Stimulated activated CD4-positive, alpha-beta T cell treated with anti-CD3 and anti-CD28 coated beads, Interleukin-1b, Interleukin-23, amount 100 ng/mL, for 24 hours (primary cell): ENCODE results near the gene PCYT1A.
"Not testable (repeated sequence)": the region's sequence is repeated elsewhere in the genome, so short reads cannot be mapped to it uniquely, and the experiment has no call there.

Experiments used
- DNase-seq, 4 experiments: peaks; one replicate each; pipeline ENCODE4 v3.0.0-alpha.2; 2020; ENCODE audit warnings: low read depth in 4 of 4, low spot score in 1 of 4

PCYT1A gene

DNA sequence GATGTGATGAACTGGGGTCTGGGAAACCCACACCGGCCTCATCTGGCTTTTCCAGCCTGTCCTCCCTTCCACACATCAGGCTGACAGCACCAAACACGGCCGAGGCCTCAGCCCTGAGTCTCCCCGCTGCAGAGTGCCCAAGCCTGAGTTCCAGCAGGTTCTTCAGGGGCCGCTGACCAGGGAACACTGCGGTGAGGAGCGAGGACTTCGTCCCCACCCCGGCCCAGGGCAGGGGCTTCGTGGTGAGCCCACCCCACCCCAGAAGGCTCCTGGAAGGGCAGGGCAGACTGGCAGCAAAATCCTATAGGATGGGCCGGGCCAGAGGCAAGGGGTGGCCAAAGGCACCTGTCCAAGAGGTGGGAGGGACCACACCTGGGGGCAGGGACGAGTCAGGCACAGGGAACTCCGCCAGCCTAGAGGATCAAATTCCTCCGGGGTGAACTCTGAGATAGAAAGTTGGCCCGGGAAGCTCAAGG is 71.4 kb downstream of the PCYT1A start, which contains the start of gene SLC51A:
TSS of gene SLC51A (plus strand) at position 446 of the 476 bp plus-strand sequence. CDS start 179 bp downstream, outside the sequence.
- no peak for DNase-seq

DNA sequence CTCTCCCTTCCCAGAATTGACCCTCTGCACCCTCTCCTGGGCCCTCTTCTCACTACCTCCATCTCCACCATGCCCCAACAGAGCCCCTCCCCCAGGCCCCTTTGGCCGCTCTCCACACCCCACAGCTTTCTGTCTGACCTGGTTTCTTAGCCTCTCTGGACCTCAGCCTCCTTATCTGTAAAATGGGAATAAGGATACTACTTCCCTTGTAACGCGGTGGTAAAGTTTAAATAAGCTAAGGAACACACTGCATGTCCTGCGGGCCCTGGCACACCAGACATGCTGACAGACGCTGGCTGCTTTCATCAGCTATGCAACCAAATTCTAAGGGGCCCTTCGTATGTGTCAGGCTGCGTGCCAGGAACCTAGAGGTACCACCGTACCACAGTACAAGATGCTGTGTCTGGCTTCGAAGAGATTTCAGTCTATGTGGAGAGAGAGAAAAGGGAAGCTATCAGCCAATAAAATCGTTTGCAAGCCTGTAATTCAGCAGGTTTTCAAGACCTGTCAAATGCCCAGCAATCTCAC is 72.0 kb downstream of the PCYT1A start:
- DNase-seq: no peak

DNA sequence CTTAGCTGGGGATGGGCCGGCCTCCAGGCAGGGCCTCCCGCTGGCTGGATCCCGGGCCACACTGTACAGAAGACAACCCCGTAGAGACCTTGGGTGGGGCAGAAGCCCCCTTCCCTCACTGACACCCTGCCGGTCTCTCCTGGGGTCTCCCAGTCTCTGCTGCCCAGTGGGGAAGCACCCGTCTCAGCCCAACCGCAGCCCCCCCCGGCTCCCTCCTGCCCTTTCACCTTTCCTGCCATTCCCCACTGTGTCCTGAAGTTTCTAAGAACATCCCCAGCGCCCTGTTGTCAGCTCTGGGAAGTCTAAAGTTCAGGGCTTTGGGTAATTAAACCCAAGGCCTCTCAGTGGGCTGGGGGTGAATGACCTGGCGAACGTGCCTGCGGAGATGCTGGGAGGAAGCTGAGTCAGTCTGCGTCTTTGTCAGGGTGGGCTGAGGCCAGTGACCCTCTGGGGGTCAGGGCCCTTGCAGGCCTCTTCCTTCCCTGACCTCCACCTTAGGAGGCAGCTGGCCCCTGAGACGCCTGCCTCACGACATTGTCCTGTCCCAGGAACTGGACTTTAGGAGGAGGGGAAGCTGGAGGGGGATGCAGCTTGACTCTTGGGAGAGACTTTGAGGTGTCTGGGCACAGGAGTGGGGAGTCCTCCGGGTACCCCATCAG is 72.6 kb downstream of the PCYT1A start:
- DNase-seq: no peak

DNA sequence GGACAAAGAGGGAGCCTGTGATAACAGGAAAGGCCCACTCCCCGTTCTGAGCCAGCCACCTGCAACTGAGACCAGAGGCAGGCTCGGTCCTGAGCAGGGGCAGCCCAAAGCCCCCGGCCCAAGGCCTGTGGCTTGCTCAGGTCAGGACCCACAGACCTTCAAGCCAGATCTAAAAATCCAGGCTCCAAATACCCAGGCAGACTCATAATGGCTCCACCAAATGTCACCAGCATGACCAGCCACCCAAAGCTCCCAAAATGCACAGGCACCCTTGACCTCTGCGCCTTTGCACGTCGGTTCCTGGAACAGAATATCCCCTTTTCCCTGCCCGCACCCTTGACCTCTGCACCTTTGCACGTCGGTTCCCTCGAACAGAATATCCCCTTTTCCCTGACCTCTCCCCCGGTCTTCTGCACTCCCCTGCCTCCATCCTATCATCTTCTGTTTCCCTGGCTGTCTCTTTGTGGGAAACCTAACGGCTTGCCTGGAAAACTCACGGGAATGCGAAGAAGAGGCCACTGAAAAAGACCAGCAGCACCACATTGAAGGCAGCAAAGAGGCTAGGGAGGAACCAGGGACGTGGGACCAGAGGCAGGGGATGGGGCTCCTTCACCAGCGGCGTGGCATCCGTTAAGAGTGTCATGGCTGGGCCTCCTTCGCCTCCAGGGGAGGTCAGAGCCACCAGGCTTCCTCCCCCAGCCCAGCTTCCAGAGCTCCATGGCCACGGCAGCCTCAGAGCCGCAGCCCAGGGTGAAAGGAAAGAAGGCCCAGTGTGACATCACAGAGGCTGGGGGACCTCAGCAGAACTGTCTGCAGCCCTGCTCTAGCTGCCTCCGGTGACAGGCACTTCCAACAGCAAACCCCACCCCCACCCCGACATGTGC is 76.6 kb downstream of the PCYT1A start, which contains the start of gene ZDHHC19:
TSS of gene ZDHHC19 (minus strand) at position 728 of the 884 bp plus-strand sequence. CDS start at position 643, 85 bp downstream.
- DNase-seq: no peak

DNA sequence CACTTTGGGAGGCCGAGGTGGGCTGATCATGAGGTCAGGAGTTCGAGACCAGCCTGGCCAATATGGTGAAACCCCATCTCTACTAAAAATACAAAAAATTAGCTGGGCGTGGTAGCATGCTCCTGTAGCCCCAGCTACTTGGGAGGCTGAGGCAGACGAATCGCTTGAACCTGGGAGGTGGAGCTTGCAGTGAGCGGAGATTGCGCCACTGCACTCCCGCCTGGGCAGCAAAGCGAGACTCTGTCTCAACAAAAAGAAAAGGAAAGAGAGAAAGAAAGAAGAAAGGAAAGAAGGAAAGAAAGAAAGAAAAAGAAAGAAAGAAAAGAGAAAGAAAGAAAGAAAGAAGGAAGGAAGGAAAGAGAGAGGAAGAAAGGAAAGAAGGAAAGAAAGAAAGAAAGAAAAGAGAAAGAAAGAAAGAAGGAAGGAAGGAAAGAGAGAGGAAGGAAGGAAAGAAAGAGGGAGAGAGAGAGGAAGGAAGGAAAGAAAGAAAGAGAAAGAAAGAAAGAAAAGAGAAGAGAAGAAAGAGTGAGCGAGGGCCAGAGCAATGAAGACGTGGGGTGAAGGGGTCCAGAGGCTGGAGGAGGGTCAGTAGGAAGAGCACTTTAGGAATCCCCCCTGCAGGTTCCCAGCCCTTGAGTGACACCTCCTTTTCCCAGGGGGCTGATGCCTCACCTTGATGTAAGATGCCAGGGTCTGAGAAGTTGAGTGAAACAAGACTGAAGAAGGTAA is 77.4 kb downstream of the PCYT1A start:
- not testable (repeated sequence) for DNase-seq

DNA sequence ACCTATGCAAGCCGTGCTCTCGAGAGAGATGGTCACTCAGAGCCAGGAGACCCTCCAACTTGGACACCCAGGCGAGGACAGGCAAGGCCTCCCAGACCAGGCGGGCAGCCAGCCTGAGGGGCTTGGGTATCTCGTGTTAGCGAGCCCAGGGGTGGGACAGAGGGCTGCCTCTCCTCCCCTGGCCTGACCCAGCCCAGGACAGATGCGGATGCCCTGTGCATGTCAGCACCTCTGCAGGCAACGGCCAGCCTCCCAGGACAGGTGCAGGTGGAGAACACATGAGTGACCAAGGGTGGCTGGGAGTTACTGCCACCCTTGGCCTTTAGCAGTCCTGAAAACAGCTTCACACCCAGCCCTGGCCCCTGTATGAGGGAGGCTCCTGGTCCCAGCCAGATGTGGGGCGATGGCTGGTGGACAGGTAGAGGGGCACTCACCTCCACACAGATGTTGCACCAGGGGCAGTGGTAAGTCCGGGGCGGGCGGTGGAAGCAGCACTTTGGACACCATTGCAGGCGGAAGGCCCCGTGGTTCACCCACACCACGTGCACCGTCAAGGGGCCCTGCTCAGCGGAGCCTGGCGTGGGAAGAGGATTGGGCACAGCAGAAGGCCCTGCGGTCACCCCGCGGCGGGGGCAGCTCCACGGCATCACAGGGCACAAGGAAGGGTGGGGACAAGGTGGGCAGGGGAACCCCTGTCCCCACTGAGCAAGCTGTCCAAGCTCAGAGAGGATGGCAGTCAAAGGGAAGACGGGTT is 78.4 kb downstream of the PCYT1A start:
- DNase-seq: no peak

DNA sequence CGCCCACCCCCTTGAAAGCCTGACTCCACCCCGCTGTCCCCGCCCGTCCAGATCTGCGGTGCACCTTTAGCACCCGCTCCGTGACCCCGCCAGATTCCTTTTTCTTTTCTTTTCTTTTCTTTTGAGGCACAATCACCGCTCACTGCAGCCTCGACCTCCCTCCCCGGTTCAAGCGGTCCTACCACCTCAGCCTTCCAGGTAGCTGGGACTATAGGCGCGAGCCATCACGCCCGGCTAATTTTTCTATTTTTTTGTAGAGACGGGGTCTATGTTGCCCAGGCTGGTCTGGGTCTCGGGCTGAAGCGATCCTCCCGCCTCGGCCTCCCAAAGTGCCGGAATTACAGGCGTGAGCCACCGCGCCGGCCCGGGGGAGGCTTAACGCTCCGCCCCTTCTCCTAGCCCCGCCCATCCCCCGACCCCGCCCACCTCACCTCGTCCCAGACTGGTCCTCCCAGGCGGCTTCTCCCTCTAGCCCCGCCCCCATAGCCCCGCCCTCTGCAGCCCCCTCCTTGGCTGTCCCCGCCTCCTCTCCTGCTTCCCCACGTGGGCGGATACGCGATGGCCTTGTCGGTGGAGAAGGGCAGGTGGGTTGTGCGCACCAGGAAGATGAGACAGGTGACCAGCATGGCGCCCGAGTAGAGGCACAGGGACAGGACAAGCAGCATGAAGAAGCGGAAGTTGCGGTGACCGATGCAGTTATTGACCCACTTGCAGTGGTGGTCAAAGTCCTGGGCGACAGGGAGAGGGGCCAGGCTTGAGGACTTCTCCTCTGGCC is 79.5 kb downstream of the PCYT1A start:
- peak in 2 of 4 experiments; percentile 39 to 57 for DNase-seq

DNA sequence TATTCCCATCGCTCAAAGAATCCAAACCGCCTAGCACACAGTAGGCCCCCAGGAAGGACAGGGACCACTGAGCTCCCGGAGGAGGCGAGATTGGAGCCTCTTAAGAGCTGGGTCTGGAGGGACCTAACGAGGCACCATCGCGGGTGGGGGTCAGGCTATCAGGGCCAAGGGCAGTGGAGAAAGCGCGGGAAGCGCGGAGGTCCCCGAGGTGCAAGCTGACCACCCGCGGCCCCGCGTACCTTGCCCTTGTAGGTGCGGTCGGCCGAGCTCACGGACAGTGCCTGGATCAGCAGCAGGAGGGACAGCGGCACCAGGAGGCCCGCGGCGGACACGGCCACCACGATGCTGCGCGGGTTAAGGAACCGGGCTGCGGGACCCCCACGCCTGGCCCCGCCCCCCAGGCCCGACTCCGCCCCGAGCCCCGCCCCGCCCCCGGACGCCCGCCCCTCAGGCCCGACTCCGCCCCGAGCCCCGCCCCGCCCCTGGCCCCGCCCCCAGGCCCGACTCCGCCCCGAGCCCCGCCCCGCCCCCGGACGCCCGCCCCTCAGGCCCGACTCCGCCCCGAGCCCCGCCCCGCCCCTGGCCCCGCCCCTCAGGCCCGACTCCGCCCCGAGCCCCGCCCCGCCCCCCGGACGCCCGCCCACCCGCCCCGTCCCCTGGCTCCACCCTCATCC is 80.2 kb downstream of the PCYT1A start:
- DNase-seq: no peak

DNA sequence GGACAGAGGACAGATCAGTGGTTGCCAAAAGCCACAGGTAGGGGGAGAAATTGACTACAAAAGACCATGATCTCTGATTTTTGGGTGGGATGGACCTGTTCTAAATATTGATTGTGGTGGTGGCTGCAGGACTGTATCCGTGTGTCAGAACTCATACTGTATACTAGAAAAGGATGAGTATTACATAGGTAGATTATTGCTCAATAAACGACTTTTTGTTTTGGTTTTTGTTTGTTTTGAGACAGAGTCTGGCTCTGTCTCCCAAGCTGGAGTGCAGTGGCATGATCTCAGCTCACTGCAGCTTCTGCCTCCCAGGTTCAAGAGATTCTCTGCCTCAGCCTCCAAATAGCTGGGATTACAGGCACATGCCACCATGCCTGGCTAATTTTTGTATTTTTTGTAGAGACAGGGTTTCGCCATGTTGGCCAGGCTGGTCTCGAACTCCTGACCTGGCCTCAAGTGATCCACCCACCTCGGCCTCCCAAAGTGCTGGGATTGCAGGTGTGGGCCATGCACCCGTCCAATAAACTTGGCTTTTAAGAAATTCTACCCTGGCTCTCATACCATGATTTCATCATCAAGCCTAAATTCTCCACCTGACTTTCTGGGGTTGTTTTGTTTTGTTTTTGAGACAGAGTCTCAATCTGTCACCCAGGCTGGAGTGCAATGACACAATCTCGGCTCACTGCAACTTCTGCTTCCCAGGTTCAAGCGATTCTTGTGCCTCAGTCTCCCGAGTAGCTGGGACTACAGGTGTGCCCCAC is 81.9 kb downstream of the PCYT1A start:
- DNase-seq: not testable (repeated sequence)

DNA sequence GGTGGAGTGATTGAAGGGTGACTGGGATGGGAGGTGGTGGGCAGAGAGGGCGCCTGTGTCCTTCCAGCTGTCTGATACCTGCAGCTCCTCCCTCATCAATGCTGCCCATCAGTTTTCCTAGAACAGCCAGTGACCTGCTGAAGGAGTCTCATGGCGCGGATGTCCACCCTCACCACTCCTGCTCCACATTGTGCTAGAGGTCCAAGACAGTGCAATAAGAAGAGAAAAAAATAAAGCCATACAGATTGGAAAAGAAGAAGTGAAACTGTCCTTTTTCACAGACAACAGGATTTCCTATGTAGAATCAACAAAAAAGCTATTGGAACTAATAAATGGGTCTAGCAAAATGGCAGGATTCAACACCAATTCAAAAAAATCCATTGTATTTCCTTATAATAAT is 83.7 kb downstream of the PCYT1A start:
- no peak for DNase-seq

DNA sequence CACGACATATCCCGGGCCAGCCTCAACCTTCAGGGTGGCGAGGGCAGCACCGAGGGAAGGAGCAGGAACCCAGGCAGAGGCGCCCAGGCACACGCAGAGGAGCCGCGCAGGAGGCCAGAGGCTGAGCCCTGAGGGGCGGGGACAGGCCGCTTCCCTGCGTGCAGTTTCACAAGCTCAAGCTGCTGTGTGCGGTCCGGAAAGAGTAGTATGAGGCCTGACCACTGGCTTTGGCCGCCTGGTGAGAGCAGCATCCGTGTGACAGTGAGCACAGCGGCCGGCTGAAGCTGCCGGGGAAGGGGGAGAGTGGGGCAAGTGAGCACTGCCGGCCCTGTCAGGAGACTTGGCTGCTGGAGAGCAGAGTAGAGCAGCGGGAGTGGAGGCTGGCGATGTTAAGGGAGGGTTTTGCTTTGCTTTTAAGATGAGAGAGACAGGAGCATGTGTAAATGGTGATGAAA is 85.0 kb downstream of the PCYT1A start:
- DNase-seq: no peak

DNA sequence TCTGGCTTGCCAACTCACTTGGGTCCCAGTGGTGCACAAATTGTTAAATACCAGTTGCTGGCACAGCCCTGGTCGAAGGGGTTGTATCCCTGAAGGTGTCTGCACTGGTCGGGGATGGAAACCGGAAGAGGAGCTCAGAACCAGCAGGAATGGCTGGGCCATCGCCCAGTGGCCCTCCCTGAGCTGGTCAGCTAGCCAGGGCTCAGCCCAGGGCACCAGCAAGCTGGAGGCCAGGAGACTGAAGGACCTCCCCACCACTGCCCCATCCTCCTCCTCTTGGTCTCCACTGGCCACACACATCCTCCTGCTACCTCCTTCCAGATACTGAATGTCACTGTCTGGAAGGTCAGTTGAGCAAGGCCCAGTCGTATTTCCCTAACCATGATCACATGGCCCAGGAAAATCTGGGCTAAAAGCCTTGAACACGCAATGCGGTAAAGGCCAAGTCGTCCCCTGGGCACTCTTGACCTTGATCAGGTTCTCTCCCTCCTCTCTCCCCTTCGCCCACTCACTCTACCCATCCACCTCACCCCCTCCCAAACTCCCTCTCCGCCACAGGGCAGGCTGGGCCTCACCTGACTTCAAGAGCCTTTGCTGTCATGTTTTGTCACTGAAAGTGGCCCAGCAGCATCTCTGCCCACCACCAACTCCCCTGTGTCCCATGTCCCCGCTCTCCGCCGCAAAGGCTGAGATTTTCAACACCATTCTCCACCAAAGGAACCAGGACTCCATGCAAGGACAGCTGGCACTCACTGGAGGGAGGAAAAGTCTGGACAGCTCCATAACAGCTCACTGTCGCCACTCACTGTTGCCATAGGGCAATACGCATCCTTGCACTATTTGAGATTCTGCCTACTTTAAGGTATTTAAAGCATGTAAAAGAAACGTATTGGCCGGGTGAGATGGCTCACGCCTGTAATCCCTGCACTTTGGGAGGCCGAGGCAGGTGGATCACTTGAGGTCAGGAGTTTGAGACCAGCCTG is 88.5 kb downstream of the PCYT1A start:
- no peak for DNase-seq

DNA sequence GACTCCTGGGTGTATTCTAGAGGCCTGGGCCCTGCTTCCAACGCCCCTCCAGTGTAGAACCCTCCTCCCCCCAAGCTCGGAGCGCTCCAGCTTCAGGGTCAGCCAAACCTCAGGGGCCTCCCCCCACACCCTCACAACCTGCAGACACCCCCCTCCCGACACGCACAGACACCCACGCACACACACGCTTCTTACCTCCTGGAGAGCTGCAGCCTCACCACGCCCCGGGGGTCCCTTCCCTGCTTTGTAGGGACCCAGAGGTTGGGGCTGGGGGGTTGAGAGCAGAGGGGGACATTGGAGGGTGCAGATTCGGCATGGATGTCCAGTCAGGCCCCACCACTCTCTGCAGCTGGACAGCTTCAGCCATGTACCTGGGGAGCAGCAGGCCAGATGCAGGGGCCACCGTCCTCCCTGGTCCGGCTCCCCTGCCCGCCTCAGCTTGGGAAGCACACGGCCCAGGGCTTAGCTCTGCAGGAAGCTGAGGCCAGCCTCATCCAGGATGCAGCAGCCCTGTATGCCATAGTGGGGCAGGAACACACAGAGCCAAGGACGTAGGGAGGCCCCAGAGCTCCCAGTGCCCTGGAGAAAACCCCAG is 89.3 kb downstream of the PCYT1A start:
- DNase-seq: no peak

DNA sequence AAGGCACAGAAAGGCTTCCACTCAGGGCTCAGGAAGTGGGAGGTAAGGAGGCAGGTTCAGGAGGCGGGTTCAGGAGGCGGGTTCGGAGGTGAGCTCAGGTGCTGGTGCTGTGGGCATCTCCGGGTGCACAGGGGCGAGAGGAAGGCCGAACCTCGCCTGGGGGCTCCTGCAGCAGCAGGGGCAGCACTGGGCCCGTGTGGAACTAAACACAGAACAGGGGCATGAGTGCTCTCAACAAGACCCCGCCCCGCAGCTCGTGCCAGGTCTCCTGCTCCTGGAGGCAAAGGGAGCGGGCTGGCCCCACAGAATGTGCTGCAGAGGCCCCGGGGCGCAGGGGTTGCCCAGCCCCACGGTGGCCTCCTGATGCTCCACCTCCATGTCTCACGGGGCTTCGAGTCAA is 90.0 kb downstream of the PCYT1A start:
- DNase-seq: no peak

DNA sequence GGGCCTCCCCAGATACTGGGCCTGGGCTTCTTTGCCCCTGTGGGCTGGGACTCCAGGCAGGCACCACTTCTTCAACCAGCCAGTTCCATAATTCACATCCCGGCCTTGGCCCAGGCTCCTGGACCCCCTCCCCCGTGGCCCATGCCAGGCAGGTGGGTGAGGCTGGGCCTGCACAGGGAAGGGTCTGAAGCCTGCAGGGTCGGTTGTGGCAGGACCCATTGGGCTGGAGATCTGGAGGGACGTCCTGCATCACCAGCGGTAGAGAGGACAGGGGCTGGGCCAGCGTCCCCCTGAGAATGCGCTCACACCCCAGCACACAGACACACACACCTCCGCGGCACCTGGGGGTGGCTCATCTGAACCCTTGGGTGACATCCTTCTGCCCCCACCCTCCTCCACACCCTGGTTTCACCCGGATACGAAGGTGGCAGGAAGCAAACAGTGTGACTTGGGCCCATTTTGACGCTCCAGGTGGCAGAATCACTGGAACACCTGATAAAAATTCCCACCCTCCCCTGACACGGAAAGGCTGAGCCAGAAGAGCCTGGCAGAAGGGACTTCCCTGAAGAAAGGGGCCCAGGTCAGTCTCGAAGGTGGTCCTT is 91.8 kb downstream of the PCYT1A start:
- DNase-seq: no peak

DNA sequence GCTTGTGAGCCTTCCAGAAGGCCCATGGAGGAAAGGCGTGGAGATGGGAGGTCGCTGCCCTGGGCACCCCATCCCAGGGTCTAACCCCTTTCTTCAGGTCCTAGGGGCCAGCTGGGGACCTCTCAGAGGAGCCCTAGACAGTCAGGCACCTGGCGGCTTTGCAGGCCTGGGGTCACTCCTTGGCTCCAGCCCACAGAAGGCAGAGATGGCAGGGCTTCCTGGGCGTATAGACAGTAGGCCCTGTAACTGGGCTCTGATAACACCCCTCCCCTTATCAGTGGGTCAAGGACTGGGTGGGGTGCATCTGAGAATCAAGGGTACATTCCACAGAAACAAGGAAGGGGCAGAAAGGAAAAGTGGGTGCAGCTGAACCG is 93.0 kb downstream of the PCYT1A start:
- DNase-seq: no peak
